H1 (cell line): ENCODE measurements around the gene DDX31. TPM values are rescaled to one million over a fixed set of nuclear protein-coding genes. Genes with fewer than 3 reads are reported as not detected.

Source experiments
- CTCF ChIA-PET: fragments of 300-600 bp; sonication (Branson Sonifier 250); formaldehyde crosslinking; loops from one replicate; lab custom pipeline; 2021; ENCODE audit not compliant: partially characterized antibody; lab: Charles Lee
- POLR2A ChIA-PET: fragments of 300-600 bp; sonication (Branson Sonifier 250); formaldehyde crosslinking; loops from one replicate; lab custom pipeline; 2021; ENCODE audit warnings: inconsistent platforms; ENCODE audit not compliant: partially characterized antibody; lab: Charles Lee
- DNase-seq, 2 experiments: peaks; one replicate each; pipeline versions ENCODE4 v3.0.0 to v3.0.0-alpha.2; 2010 to 2022; ENCODE audit warnings: low spot score in 2 of 2, low read depth in 1 of 2, mixed read lengths in 1 of 2
- FAIRE-seq: peaks from 2 replicates; lab custom pipeline; 2011; peaks lifted over from hg19 to GRCh38; lab: Jason Lieb, UNC
- H2AFZ ChIP-seq: 2 replicates; pipeline ENCODE4 v1.8.1; 2012; ENCODE audit warnings: low read length, inconsistent platforms
- H2AK5ac ChIP-seq: 2 replicates; pipeline ENCODE4 v1.6.1; 2013; ENCODE audit warnings: low read depth, low read length
- H2BK120ac ChIP-seq: replicated peaks from 2 replicates; pipeline ENCODE3; 2013; ENCODE audit warnings: low read depth, low read length, inconsistent platforms
- H2BK12ac ChIP-seq: 2 replicates; pipeline ENCODE4 v1.6.1; 2013; ENCODE audit warnings: low read depth, low read length
- H2BK15ac ChIP-seq: 2 replicates; pipeline ENCODE4 v1.6.1; 2013; ENCODE audit warnings: low read length
- H2BK20ac ChIP-seq: 2 replicates; pipeline ENCODE4 v1.6.1; 2013; ENCODE audit warnings: low read length
- H2BK5ac ChIP-seq: 2 replicates; pipeline ENCODE4 v1.6.1; 2013; ENCODE audit warnings: low read depth, low read length
- H3K14ac ChIP-seq: 2 replicates; pipeline ENCODE4 v1.6.1; 2013; ENCODE audit warnings: inconsistent platforms; ENCODE audit not compliant: insufficient read length
- H3K18ac ChIP-seq: 2 replicates; pipeline ENCODE4 v1.6.1; 2013; ENCODE audit warnings: low read length; ENCODE audit errors: extremely low read depth
- H3K23ac ChIP-seq: 2 replicates; pipeline ENCODE4 v1.6.1; 2013; ENCODE audit warnings: inconsistent platforms; ENCODE audit not compliant: insufficient read length
- H3K23me2 ChIP-seq: 2 replicates; pipeline ENCODE4 v1.6.1; 2013; ENCODE audit warnings: low read depth, low read length
- H3K27ac ChIP-seq: 2 replicates; pipeline ENCODE4 v1.6.1; 2011; ENCODE audit warnings: low read depth, low read length, inconsistent platforms
- H3K27me3 ChIP-seq, 4 experiments: replicated peaks in 1 of 4; 1 replicate in 1 of 4; 2 replicates in 3 of 4; pipeline versions ENCODE4 v1.6.1 to v1.8.1; 2011 to 2013; ENCODE audit warnings: low read length in 3 of 4, mild to moderate bottlenecking in 3 of 4, inconsistent platforms in 2 of 4, mixed read lengths in 2 of 4, moderate library complexity in 1 of 4; ENCODE audit not compliant: control insufficient read depth in 3 of 4, insufficient read depth in 3 of 4; ENCODE audit errors: extremely low read depth in 1 of 4
- H3K36me3 ChIP-seq, 4 experiments: 2 replicates each; pipeline versions ENCODE4 v1.6.1 to v1.8.1; 2011 to 2013; ENCODE audit warnings: mild to moderate bottlenecking in 4 of 4, low read length in 3 of 4, moderate library complexity in 2 of 4, control low read depth in 1 of 4, inconsistent platforms in 1 of 4; ENCODE audit not compliant: insufficient read depth in 4 of 4, control insufficient read depth in 2 of 4
- H3K4ac ChIP-seq: replicated peaks from 2 replicates; pipeline ENCODE3; 2013; ENCODE audit warnings: low read length, low read depth, mixed read lengths, inconsistent platforms; ENCODE audit not compliant: insufficient read length
- H3K4me1 ChIP-seq, 4 experiments: replicated peaks in 1 of 4; 1 replicate in 1 of 4; 2 replicates in 3 of 4; pipeline versions ENCODE4 v1.6.1 to v1.8.1; 2011 to 2013; ENCODE audit warnings: low read length in 3 of 4, inconsistent platforms in 2 of 4, mixed read lengths in 1 of 4; ENCODE audit not compliant: insufficient read depth in 4 of 4, control insufficient read depth in 3 of 4
- H3K4me2 ChIP-seq, 2 experiments: 2 replicates each; pipeline versions ENCODE4 v1.6.1 to v1.8.1; 2011 to 2013; ENCODE audit warnings: low read depth in 2 of 2, low read length in 2 of 2, control low read depth in 1 of 2, inconsistent platforms in 1 of 2, mild to moderate bottlenecking in 1 of 2; ENCODE audit not compliant: insufficient read depth in 1 of 2
- H3K4me3 ChIP-seq, 4 experiments: fragments of 200-600, 300-600 bp in 1 of 4; sonication (generic), shearing (Covaris generic), sonication (Bioruptor Twin) in 1 of 4; 2 replicates each; pipeline versions ENCODE4 v1.5.1 to v1.8.1; 2011 to 2016; ENCODE audit warnings: low read length in 4 of 4, low read depth in 3 of 4, control low read depth in 2 of 4, inconsistent platforms in 2 of 4, mild to moderate bottlenecking in 2 of 4, mixed read lengths in 1 of 4, moderate library complexity in 1 of 4; ENCODE audit not compliant: insufficient read depth in 2 of 4; ENCODE audit errors: extremely low read depth in 1 of 4
- H3K56ac ChIP-seq: replicated peaks from 2 replicates; pipeline ENCODE3; 2013; ENCODE audit warnings: low read depth, mild to moderate bottlenecking, mixed read lengths, low read length, inconsistent platforms; ENCODE audit not compliant: insufficient read length
- H3K79me1 ChIP-seq: 2 replicates; pipeline ENCODE4 v1.6.1; 2013; ENCODE audit warnings: low read depth, low read length, control low read depth
- H3K79me2 ChIP-seq, 2 experiments: 2 replicates each; pipeline versions ENCODE4 v1.6.1 to v1.8.1; 2012 to 2013; ENCODE audit warnings: low read length in 2 of 2, mild to moderate bottlenecking in 2 of 2, inconsistent platforms in 1 of 2; ENCODE audit not compliant: insufficient read depth in 2 of 2, control insufficient read depth in 1 of 2
- H3K9ac ChIP-seq, 4 experiments: replicated peaks in 1 of 4; 1 replicate in 1 of 4; 2 replicates in 3 of 4; pipeline versions ENCODE4 v1.6.1 to v1.8.1; 2011 to 2013; ENCODE audit warnings: low read depth in 3 of 4, low read length in 3 of 4, control low read depth in 2 of 4, mild to moderate bottlenecking in 2 of 4, moderate library complexity in 2 of 4, inconsistent platforms in 1 of 4; ENCODE audit errors: extremely low read depth in 1 of 4
- H3K9me3 ChIP-seq, 2 experiments: 2 replicates each; pipeline versions ENCODE4 v1.6.1 to v1.8.1; 2012 to 2013; ENCODE audit warnings: mild to moderate bottlenecking in 2 of 2, moderate library complexity in 2 of 2, control low read depth in 1 of 2, inconsistent platforms in 1 of 2, low read depth in 1 of 2, low read length in 1 of 2, mixed read lengths in 1 of 2; ENCODE audit not compliant: insufficient read depth in 2 of 2
- H4K20me1 ChIP-seq, 2 experiments: replicated peaks in 1 of 2; 2 replicates each; pipeline versions ENCODE3 to v1.8.1; 2011 to 2013; ENCODE audit warnings: inconsistent platforms in 2 of 2, low read length in 2 of 2, mild to moderate bottlenecking in 1 of 2; ENCODE audit not compliant: insufficient read depth in 2 of 2, control insufficient read depth in 1 of 2
- H4K5ac ChIP-seq: 2 replicates; pipeline ENCODE4 v1.6.1; 2013; ENCODE audit warnings: low read length, low read depth, mixed read lengths, inconsistent platforms; ENCODE audit not compliant: insufficient read length
- H4K8ac ChIP-seq: 2 replicates; pipeline ENCODE4 v1.8.0; 2013; ENCODE audit warnings: mild to moderate bottlenecking, moderate library complexity, low read length, inconsistent platforms; ENCODE audit not compliant: insufficient read depth; ENCODE audit errors: extremely low read depth
- H4K91ac ChIP-seq: replicated peaks from 2 replicates; pipeline ENCODE3; 2013; ENCODE audit warnings: low read length, mixed read lengths, inconsistent platforms; ENCODE audit not compliant: insufficient read length
- ATF3 ChIP-seq: IDR thresholded peaks from 2 replicates; pipeline ENCODE4 v1.6.1; 2011; ENCODE audit warnings: low read depth, mild to moderate bottlenecking, low read length; ENCODE audit not compliant: insufficient read depth
- CEBPB ChIP-seq: IDR thresholded peaks from 2 replicates; pipeline ENCODE4 v1.6.1; 2012; ENCODE audit warnings: low read depth, low read length
- CHD1 ChIP-seq: IDR thresholded peaks from 2 replicates; pipeline ENCODE4 v1.6.1; 2012; ENCODE audit warnings: low read depth, low read length, improper control_type of control experiment
- CHD2 ChIP-seq: IDR thresholded peaks from 2 replicates; pipeline ENCODE4 v1.6.1; 2012; ENCODE audit warnings: low read length, improper control_type of control experiment
- CREB1 ChIP-seq: IDR thresholded peaks from 2 replicates; pipeline ENCODE4 v1.6.1; 2012; ENCODE audit warnings: inconsistent platforms
- EGR1 ChIP-seq: IDR thresholded peaks from 2 replicates; pipeline ENCODE4 v1.6.1; 2011; ENCODE audit warnings: low read depth, low read length, borderline replicate concordance
- HDAC2 ChIP-seq, 2 experiments: fragments of 300-600 bp in 1 of 2; sonication (generic) in 1 of 2; IDR thresholded peaks; 2 replicates each; pipeline ENCODE4 v1.6.1; 2011 to 2012; ENCODE audit warnings: low read depth in 2 of 2, low read length in 2 of 2, mild to moderate bottlenecking in 2 of 2, moderate library complexity in 2 of 2, borderline replicate concordance in 1 of 2, inconsistent platforms in 1 of 2
- MAFK ChIP-seq: IDR thresholded peaks from 2 replicates; pipeline ENCODE4 v1.6.1; 2012; ENCODE audit warnings: low read depth, mild to moderate bottlenecking, improper control_type of control experiment, low read length
- PHF8 ChIP-seq: fragments of 200-600 bp; sonication (generic); conservative IDR thresholded peaks from 2 replicates; pipeline ENCODE4 v1.7.1; 2012; ENCODE audit warnings: low read depth, mild to moderate bottlenecking, inconsistent platforms, low read length, moderate library complexity
- RAD21 ChIP-seq, 2 experiments: IDR thresholded peaks in 1 of 2; conservative IDR thresholded peaks in 1 of 2; 2 replicates each; pipeline ENCODE4 v1.6.1; 2011; ENCODE audit warnings: low read depth in 2 of 2, low read length in 2 of 2, improper control_type of control experiment in 1 of 2, inconsistent platforms in 1 of 2, mild to moderate bottlenecking in 1 of 2, moderate library complexity in 1 of 2
- SAP30 ChIP-seq: fragments of 300-600 bp; sonication (generic); IDR thresholded peaks from 2 replicates; pipeline ENCODE4 v1.7.1; 2012; ENCODE audit warnings: low read length, moderate library complexity, mild to moderate bottlenecking, inconsistent platforms; ENCODE audit not compliant: insufficient read depth, insufficient replicate concordance
- ZNF274 ChIP-seq: IDR thresholded peaks from 2 replicates; pipeline ENCODE4 v1.7.0; 2012; ENCODE audit warnings: low read length, borderline replicate concordance; ENCODE audit errors: extremely low read depth
- WGBS, 2 experiments: shearing (Covaris generic) in 1 of 2; methylation state at CpG; one replicate each; pipeline versions ENCODE4 v1.1.6 to v1.1.7; 2013 to 2015; ENCODE audit warnings: low lambda C conversion rate in 2 of 2, mixed read lengths in 2 of 2, inconsistent platforms in 1 of 2, low coverage in 1 of 2, missing lambda C conversion rate in 1 of 2; ENCODE audit not compliant: insufficient replicate concordance in 2 of 2, insufficient coverage in 1 of 2, insufficient read length in 1 of 2; ENCODE audit errors: extremely low coverage in 1 of 2, missing lambda C conversion rate in 1 of 2; 5-methylcytosine and 5-hydroxymethylcytosine counted together
- polyA plus RNA-seq, 7 experiments: library from polyadenylated mRNA; depleted of rRNA in 3 of 7; stranded (reverse) in 5 of 7; unstranded in 2 of 7; fragments of >200 nt in 5 of 7; fragments of 200-250 nt in 2 of 7; gene quantifications; 1 replicate in 5 of 7; 2 replicates in 1 of 7; 4 replicates in 1 of 7; pipeline versions ENCODE4 v1.2.1 to v1.2.3, GENCODE V29; 2011 to 2013; ENCODE audit warnings: missing spikeins in 2 of 7, mixed read lengths in 2 of 7
- total RNA-seq: library from RNA; stranded (reverse); fragmentation: NEBNext Ultra II Directional; extraction: Animal tissue kit (Norgen Biotek cat#: 25700); gene quantifications from 2 replicates; pipeline ENCODE4 v1.2.1, GENCODE V29; 2021

DDX31 gene
- total and polyA plus RNA-seq, 2 of the 8 experiments (the other 6 are each of a cell fraction or from before 2014, with no cell fraction given), result 9.5 to 23.7 TPM

- TF ChIP-seq ATF3, result no peak
- no peak for TF ChIP-seq MAFK
- no peak for TF ChIP-seq HDAC2 (IDR thresholded peaks at IDR 0.05; ENCODE audit: borderline replicate concordance in 1 of 2, low read depth in 2 of 2, low read length in 2 of 2)
- TF ChIP-seq CEBPB, result no peak
- TF ChIP-seq SAP30, result no peak
- no peak for TF ChIP-seq ZNF274
- TF ChIP-seq CREB1, result no peak
- TF ChIP-seq CHD1, result no peak
- no peak for TF ChIP-seq PHF8
- TF ChIP-seq RAD21 (IDR thresholded peaks at IDR 0.05 in 1 of 2, conservative IDR thresholded peaks at IDR 0.05 in 1 of 2; ENCODE audit: low read depth in 2 of 2, low read length in 2 of 2), result no peak
- no peak for TF ChIP-seq CHD2
- no peak for TF ChIP-seq EGR1
- Histone ChIP-seq H3K23ac (no peak overlapping the region), H3K18ac (no peak overlapping the region), H2BK120ac (no peak overlapping the region), H4K20me1 (peaks cover 0 to 2% of the 10 kb centered on the region in 2 experiments), H2BK15ac (no peak overlapping the region), H3K56ac (no peak overlapping the region), H3K23me2 (no peaks in the 10 kb centered on the region), H3K27ac (no peak overlapping the region), H3K79me2 (no peaks in the 10 kb centered on the region), H3K4me2 (no peak overlapping the region), H2AFZ (no peak overlapping the region), H3K79me1 (no peaks in the 10 kb centered on the region), H3K4me1 (no peaks in the 10 kb centered on the region), H3K27me3 (no peaks in the 10 kb centered on the region), H3K9me3 (0 out of 4 replicates have a peak, but pooled peaks cover 0 to 3% of the 10 kb centered on the region in 2 experiments), H2BK20ac (no peak overlapping the region), H3K4me3 (no peak overlapping the region), H4K8ac (no peak overlapping the region), H3K36me3 (no peaks in the 10 kb centered on the region), H4K91ac (no peak overlapping the region), H4K5ac (no peak overlapping the region), H2BK12ac (no peak overlapping the region), H3K4ac (no peak overlapping the region), H2BK5ac (no peak overlapping the region), H2AK5ac (no peak overlapping the region), H3K9ac (no peak overlapping the region), H3K14ac (no peak overlapping the region)
- FAIRE-seq, result no peak
- ChIA-PET POLR2A (no interaction called here), CTCF (no interaction called here)
- no peak for DNase-seq
- 82% methylated on average over 6 of the region's 6 CpGs; no CpG with 5 or more reads in 1 of the 2 experiments for WGBS, 2 experiments
Observed at GRCh38 chr9:132710333-132710732, 40.5 kb upstream of the DDX31 start.
